ENCODE data around the gene SLC35D2.
A peak's percentile ranks its signal among the peaks of the same experiment; 100 is the strongest.

The SLC35D2 gene

DNA sequence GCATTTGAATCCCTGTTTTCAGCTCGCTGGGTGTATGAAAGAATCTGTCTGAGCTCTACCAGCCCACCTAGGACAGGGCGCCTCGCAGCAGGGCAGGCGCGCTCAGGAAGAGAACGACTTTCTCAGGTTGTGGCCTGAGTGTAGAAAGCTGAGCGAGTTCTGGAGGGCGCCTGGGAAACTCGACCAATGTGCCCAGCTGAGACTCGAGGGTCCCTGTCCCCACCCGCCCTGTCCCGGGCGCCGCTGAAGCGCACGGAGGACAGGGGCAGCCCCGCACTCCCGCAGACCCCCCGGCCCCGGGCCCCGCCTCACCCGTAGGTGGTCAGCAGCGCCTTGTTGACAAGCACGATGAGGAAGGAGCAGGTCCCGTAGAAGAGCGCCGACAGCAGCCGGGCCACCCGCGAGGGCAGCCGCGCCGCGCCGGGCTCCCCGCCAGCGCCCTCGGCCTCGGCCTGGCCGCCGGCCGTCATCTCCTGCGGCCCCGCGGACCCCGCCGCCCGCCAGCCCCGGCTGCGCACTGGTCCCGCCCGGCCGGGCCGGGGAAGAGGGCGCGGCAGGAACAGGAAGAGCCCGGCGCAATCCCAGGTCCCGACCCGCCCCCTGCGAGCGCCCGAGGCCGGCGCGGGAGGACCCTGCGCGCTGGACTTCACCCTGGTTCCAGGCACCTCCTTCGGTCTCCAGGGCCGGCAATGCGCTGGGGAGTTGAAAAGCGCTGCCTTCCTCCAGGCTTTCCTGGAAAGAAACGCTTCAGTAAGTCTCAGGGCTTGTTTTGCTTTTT lies at the start of gene SLC35D2:
TSS of gene SLC35D2 (minus strand) at position 547 of the 778 bp plus-strand sequence. CDS start at position 470, 77 bp downstream.
- peak in 36 of 51 donors; percentile 13 to 76 (median 46) for DNase-seq

DNA sequence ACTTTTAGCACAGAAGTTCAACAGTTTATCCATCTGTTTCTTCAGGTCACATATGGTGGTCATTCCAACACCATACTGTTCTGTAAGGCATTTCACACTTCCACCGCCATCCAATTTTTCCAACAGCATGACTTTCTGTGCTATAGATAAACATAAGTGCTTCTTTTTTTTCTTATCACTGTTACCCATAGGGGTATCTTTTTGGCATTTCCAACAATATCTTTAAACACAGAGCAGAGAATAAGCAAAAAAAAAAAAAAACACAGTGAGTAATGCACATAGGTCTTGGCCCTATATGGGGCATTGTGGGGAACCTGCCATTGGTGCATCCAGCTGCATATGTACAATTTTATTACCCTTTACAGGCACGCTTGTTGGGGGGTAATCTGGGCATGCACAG lies 46.9 kb upstream of the SLC35D2 start:
- no peak for DNase-seq

DNA sequence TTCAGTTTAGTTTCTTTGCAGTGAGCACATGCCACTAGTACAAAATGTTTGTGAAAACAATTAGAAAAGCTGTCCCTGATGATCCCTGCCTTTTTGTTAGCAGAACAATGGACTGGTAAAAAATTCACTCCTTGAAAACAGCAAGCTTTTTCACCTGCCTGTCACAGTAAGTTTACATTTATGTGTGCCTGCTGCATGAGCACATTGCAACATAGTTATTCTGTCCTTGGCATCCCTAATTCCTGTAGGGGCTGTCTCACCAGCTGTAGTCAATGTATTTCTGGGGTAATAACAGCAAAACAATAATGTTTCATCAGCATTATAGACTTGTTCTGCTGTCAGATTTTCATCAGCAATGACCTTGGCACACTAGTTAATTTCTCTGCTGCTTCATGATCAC lies 46.2 kb upstream of the SLC35D2 start:
- no peak for DNase-seq

DNA sequence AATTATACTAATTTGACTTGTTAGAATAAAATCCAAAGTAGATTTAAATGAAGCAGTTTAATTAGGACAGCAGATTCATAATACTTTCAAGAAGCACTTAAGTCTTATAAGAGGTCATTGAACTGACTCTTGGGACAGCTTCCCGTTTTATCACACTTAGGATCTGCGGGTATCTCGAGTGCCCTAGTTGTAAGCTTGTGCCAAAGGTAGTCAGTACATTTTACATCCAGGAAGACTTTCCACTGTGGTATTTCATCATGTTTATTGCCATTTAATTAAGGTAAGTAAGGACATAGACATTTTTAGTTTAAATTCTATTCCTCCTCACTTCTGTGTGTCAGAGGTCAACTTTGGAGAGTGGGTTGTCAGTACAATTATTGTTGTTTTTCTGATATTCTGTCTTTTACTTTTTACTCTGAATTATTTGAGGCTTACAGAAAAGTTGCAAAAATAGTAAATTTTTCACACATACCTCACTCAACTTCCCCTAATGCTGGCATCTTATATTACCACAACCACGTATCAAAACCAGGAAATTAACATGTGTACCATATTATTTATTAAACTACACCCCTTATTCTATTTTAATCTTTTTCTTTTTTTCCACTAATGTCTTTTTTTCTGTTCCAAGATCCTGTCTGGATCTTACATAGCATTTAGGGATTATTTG lies 42.1 kb upstream of the SLC35D2 start:
- DNase-seq, result no peak

DNA sequence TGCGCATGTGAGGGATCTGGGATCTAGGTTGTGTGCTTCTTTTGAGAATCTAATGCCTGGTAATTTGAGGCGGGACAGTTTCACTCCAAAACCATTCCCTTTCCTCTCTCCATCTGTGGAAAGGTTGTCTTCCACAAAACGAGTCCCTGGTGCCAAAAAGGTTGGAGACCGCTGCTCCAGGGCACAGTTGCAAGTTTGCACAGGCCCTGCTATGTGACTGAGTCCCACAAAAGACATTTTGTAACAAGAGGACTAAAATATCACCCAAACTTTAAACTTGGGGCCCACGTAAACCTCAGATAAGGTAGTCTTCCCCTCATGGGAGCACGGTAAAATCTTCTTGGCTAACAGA lies 40.5 kb upstream of the SLC35D2 start:
- no peak for DNase-seq

DNA sequence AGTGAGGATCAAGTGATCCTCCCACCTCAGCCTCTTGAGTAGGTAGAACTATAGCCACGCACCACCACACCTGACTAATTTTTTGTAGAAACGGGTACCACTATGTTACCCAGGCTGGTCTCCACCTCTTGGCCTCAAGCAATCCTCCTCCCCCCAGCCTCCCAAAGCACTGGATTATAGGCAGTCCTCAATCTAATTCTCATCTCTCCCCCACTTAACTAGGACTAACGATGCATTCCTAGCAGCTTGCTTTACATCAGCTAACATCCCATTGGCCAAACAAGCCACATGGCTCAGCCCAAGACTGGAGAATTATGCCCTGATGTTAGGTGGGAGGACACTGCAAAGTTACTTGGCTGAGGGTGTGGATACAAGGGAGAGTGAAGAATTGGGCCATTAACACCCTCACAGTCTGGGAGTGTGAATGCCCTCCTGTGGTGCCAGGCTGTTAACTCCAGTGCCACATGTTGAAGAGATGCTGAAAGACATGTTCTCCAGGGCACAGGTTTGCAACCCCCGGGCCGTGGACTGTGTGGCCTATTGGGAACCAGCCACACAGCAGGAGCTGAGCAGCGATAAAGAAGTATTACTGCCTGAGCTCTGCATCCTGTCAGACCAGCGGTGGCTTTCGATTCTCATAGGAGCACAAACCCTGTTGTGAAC lies 39.9 kb upstream of the SLC35D2 start:
- no peak for DNase-seq

DNA sequence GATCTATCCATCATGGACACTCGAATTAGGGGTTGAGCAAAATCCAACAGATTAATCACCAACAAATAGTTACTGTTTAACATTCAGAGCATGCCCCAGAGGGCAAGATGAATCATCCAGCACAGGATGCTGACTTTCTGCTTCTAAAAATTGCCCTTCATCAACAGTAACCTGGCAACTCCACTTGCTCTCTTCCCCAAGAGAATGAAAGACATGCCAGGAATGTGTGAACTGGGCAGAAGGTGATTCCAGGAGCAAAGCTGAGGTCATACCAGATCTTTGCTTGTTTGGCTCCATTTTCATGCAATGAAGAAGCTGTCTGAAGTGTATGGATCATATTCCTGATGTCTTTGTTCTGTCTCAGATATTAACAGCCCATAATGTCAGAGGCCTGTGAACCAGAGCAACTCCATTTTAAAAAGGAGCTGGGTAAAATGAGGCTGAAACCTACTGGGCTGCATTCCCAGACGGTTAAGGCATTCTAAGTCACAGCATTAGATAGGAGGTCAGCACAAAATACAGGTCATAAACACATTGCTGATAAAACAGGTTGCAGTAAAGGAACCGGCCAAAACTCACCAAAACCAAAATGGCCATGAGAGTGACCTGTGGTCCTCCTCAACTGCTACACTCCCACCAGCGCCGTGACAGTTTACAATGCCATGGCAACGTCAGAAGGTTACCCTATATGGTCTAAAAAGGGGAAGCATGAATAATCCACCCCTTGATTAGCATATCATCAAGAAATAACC lies 37.1 kb upstream of the SLC35D2 start:
- DNase-seq, result peak in 5 of 51 donors; percentile 4 to 32 (median 25)

DNA sequence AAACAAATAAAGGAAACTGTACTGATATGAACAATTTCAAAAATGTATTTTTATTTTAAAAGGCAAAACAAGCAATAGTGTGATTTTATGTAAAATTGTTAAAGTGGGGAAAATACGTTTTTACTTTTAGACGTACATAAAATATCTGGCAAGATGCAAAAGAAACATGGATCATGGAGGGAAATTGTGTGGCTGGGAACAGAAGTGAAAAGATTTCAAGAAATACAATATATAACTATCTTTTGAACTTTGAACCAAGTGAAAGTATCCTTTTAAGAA lies 36.1 kb upstream of the SLC35D2 start:
- DNase-seq, result no peak

DNA sequence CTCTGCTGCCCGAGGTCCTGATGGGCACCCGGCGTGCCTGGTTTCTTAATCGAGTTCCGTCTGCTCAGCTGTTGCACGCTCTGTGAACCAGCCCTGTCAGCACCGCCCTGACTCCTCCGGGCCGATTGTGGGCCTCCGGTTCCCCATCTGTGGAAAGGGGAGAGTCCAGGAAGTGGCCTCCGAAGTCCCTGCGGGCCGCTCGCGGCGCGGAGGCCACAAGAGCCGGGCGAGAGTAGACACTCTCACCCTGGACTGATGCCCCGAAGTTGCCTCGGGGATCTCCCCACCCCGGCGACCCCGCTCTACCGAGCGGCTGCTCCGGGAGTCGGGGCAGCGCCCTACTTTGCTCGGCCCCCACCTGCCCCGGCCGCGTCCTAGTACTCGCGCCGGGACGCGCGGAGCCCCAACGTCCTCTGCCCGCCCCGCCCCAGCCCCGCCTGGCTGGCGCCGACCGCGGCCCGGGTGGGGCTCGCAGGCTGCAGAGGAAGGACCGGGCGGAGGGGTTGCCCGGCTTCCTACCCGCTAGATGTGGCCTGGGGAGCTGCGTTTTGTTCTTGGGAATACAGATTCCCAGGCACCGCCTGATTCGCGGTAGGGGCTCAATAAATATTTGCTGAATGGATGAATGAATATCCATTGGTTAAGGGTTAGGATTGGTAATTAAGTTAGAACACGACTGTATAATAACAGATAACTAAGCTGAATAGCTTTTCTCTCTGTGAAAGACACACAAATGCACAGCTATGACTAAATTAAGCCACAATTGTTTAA lies 35.6 kb upstream of the SLC35D2 start:
- peak in 41 of 51 donors; percentile 21 to 89 (median 60) for DNase-seq

DNA sequence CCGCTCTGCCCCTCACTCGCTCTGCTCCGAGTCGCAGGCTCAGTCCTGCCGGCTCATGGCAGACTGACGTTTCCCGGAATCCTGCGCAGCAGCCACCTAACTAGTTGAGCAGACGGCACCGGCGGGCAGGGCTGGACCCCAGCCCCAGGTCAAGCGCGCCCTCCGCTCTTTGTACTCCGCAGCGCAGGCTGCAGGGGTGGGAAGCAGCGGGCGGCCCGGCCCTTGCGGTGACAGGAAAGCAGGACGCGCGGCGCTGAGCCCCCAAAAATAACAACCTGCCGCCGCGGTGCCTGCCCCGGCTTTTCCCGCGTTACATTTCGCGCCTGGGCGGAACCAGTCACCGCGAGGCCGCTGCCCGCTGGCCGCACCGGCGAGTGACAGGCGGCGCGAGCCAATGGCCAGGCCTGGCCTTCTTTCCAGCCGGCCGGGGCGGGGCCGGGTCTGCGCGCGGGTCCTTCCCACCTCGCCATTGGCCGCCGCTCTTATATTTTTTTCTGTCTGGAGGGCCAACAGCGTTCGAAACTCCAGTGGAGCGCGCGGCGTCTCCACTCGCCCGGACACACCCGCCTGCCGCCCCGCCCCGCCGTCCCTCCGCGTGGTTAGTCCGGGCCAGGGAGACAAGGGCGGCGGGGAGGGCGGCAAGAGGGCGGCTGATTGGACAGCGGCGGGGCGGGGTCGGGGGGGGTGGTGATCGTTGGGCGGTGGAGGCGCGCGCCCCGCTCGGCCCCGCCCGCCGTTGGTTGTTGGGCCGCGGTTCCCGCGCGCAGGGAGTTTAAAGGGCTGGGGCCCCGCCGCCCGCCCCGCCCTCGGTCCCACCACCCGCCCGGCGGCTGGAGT lies 34.8 kb upstream of the SLC35D2 start, which contains the start of gene ZNF367:
TSS of gene ZNF367 (minus strand) at position 288 of the 837 bp plus-strand sequence. CDS start 338 bp downstream, outside the sequence.
- peak; percentile 49 to 100 (median 95) for DNase-seq

DNA sequence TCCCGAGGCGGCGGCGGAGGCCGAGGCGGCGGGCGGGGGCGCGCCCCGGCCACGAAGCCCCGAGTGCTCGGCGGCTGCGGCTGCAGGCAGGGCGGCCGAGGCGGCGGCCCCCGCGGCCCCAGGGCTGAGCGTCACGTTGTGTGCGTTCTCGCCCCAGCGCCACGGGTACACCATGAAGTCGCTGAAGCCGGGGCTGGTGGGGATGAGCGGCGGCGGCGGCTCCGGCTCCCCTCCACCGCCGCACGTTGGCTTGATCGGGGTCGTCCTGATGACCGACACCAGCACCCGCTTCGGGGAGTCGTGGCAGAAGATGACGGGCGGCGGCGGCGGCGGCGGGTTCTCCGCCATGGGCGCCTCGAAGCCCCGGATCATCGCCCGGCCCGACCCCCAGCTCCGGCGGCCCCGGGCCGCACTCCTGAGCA lies 34.2 kb upstream of the SLC35D2 start:
- peak in 7 of 51 donors; percentile 33 to 58 (median 41) for DNase-seq

DNA sequence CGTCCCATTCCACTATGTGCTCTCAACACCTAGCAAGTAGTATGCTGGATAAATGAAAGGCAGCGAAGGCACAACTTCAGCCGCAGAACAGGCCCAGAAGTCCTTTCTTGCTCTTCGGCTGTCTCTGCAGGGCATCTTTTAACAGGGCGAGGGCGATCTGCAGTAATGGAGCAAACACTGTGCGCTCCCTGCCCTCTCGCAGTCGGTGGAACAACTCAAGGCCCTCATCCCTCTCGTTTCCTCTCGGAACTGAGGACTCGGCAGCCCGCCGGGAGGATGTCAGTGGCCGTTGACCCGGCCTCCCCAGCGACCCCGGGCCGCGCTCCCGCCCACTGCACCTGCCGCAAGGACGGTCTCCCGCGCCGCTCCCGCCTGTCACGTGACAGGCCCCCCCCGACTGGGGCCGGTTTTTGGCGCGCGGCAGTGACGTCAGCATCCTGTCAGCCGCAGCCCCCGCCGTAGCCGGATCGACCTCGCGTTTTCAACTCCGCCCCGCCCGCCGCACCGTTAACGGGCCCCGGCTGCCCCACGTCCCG lies 33.6 kb upstream of the SLC35D2 start:
- DNase-seq, result peak; percentile 47 to 93 (median 80)

DNA sequence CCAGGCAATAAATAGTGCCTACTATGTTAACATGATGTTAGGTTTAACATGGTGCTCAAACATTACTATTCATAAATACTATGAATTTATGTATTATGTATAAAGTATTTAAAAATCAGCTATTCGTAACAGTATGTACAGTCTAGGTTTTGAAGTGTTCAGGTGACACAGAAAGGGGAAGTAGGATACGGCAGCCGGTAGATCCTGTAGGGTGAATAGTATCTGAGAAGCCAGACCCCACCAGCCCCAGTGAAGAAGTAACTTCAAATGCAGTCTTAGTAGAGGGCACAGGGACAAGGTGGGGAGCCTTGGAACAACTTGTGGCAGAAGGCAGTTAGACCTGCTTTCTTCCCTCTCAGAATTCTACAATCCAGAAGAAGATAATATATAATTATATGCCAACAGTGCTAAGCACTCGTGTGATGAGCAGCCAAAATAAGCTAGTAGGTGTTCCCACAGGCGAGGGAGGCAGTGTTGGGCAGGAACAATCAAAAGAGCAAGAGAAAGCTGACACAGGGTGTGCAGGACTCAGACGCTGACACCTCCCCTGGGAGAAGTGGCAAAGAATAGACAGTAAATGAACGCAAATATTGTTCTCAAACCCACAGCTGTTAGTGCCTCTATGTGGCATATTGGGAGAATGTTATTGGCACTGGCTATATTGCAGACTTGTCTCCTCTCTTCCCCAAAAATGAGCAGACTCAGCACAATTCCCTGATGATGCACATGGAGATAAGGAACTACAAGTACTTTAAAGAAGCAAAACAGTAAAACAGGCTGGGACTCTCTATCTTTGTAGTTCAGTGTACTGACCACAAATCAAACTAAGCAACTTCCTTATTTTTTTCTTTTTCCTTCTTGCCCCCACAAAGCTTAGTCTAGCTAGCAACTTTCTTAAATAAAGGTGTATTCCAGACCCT lies 30.1 kb upstream of the SLC35D2 start:
- DNase-seq, result peak in 17 of 51 donors; percentile 4 to 59 (median 15)

DNA sequence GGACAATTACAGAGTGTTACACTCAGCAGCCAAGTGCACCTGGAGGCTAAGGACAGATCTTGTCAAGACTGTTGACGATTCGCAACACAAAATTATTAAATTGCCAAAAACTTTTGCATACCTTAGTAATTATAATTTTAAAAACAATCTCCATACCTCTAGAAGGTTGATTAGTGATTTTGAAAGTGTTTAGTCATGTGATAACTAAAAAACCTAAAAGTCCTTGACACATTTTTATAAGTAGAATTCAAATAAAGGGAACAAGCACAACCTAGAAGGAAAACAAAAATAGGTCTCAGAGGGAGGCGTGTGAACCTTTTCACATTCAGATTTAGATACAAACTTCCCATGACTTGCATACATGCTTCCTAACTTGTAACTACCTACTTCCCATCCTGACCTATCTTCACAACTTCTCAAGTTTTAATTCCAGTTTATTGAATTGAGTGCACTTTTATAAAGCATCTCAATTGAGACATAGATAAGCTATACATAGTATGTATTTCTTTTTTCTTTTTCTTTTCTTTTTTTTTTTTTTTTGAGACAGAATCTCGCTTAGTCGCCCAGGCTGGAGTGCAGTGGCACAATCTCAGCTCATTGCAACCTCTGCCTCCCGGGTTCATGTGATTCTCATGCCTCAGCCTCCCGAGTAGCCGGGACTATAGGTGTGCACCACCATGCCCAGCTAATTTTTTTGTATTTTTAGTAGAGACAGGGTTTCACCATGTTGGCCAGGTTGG lies 28.8 kb upstream of the SLC35D2 start:
- no peak for DNase-seq

DNA sequence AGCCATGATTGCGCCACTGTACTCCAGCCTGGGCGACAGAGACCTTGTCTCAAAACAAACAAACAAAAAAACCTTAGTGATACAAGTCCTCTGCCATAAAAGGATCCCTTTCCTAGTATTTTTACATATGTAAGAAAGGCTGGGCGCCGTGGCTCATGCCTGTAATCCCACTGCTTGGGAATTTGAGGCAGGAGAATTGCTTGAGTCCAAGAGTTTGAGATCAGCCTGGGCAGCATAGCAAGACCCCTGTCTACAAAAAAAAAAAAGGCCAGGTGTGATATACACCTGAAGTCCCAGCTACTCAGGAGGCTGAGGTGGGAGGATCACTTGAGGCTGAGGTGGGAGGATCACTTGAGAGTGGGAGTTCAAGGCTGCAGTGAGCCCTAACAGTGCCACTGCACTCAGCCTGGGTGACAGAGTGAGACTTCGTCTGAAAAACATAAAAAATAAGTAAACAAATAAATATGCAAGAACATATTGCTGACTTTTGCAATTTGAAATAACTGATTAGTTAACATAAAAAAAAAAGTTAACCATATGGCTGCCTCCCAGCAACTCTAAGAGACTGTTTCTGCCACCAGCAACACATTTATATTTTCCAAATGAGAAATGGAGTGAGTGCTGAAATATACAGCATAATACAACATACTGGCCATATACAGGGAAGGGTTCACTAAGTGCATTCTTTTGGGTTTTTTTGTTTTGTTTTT lies 27.8 kb upstream of the SLC35D2 start:
- DNase-seq, result no peak

DNA sequence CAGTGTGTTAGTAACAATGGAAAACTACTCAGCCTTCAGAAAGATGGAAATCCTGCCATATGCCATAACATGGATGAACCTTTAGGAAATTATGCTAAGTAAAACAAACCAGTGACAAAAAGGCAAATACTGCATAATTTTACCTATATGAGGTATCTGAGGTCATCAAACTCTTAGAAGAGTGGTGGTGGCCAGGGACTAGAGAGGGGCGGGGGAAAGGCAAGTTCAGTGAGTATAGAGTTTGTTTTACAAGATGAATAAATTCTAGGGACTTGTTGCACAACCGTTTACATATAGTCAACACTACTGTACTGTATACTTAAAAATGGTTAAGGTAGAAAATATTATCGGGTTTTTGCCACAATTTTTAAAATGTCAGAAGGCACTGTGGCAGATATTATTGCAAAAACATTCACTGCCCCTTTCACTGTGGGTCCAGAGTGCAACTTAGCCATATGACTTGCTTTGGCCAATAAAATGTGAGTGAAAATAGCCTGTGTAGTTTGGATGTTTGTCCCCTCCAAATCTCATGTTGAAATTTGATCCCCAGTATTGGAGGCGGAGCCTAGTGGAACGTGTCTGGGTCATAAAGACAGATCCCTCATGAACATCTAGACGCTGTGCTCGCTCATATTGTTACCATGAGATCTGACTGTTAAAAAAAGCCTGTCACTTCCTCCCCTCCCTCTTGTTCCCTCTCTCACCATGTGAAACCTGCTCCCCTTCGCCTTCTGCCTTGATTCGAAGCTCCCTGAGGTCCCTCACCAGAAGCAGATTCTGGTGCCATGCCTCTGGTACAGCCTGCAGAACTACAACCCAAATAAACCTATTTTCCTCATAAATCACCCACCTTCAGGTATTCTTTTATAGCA lies 25.1 kb upstream of the SLC35D2 start:
- no peak for DNase-seq

All from hypothalamus (tissue), 51 donors.